Stimulated activated naive CD4-positive, alpha-beta T cell (primary cell): ENCODE data around the gene COASY.
"Not testable (repeated sequence)": the region's sequence is repeated elsewhere in the genome, so short reads cannot be mapped to it uniquely, and the experiment has no call there.

Source experiments
- DNase-seq, 6 experiments: peaks; one replicate each; lab custom pipeline; 2025; lab: John Stamatoyannopoulos, UW

Gene COASY

GRCh38 chr17:42531455-42532354 lies 30.2 kb upstream of the COASY start:
- DNase-seq, result peak; percentile 12 to 65 (median 41)

GRCh38 chr17:42535155-42536047 lies 26.5 kb upstream of the COASY start:
- no peak for DNase-seq

GRCh38 chr17:42536048-42536371 lies 25.9 kb upstream of the COASY start, which contains the start of gene NAGLU:
NAGLU (plus strand) TSS chr17:42536241; CDS start chr17:42536273, 32 bp downstream.
- DNase-seq, result peak; percentile 56 to 78 (median 69)

GRCh38 chr17:42536372-42537155 lies 25.4 kb upstream of the COASY start:
- DNase-seq, result peak; percentile 35 to 71 (median 64)

GRCh38 chr17:42537156-42537805 lies 24.7 kb upstream of the COASY start:
- no peak for DNase-seq

GRCh38 chr17:42537826-42538451 lies 24.0 kb upstream of the COASY start:
- DNase-seq, result no peak

GRCh38 chr17:42538482-42538881 lies 23.5 kb upstream of the COASY start:
- DNase-seq, result no peak

GRCh38 chr17:42540558-42540957 lies 21.4 kb upstream of the COASY start:
- not testable (repeated sequence) for DNase-seq

GRCh38 chr17:42541041-42541833 lies 20.7 kb upstream of the COASY start:
- DNase-seq, result peak in 1 of 6 experiments; percentile 27

- no peak for DNase-seq
Measured at GRCh38 chr17:42543190-42544079, 18.5 kb upstream of the COASY start.

GRCh38 chr17:42544874-42545283 lies 17.1 kb upstream of the COASY start:
- DNase-seq, result no peak

- not testable (repeated sequence) for DNase-seq
Measured at GRCh38 chr17:42545755-42546505, 16.0 kb upstream of the COASY start.

- no peak for DNase-seq
Measured at GRCh38 chr17:42547001-42547461, 14.9 kb upstream of the COASY start.

- DNase-seq, result no peak
Measured at GRCh38 chr17:42547698-42548069, 14.3 kb upstream of the COASY start.

GRCh38 chr17:42548070-42548837 lies 13.7 kb upstream of the COASY start:
- DNase-seq, result peak; percentile 29 to 75 (median 69)

GRCh38 chr17:42548993-42549755 lies 12.8 kb upstream of the COASY start:
- DNase-seq, result no peak

GRCh38 chr17:42552736-42553135 lies 9.2 kb upstream of the COASY start, which contains the start of gene HSD17B1:
HSD17B1 (plus strand) TSS chr17:42552923; CDS start chr17:42552934, 11 bp downstream.
- not testable (repeated sequence) for DNase-seq
